SIG-M5 treated with dmso at 0.1 percent for 504 hours (cell line): ENCODE results near the gene PDK4.
"Not testable (repeated sequence)": the region's sequence is repeated elsewhere in the genome, so short reads cannot be mapped to it uniquely, and the experiment has no call there.

Source experiments
- DNase-seq: peaks from one replicate; lab custom pipeline; 2025; ENCODE audit not compliant: unreplicated experiment; lab: John Stamatoyannopoulos, UW

PDK4 gene

DNA sequence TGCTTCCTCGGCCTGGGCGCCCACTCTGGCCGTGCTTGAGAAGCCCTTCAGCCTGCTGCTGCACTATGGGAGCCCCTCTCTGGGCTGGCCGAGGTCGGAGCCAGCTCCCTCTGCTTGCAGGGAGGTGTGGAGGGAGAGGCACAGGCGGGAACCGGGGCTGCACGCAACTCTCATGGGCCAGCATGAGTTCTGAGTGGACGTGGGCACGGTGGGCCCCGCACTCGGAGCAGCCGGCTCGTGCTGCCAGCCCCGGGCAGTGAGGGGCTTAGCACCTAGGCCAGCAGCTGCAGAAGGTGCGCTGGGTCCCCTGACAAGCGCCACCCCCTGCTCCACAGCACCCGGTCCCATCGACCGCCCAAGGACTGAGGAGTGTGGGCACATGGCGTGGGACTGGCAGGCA, 9.0 kb upstream of the PDK4 start:
- DNase-seq = no peak

DNA sequence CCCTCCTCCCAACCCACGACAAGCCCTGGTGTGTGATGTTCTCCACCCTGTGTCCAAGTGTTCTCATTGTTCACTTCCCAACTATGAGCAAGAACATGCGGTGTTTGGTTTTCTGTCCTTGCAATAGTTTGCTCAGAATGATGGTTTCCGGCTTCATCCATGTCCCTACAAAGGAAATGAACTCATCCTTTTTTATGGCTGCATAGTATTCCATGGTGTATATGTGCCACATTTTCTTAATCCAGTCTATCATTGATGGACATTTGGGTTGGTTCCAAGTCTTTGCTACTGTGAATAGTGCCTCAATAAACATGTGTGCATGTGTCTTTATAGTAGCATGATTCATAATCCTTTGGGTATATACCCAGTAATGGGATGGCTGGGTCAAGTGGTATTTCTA, 8.5 kb upstream of the PDK4 start:
- DNase-seq = not testable (repeated sequence)

DNA sequence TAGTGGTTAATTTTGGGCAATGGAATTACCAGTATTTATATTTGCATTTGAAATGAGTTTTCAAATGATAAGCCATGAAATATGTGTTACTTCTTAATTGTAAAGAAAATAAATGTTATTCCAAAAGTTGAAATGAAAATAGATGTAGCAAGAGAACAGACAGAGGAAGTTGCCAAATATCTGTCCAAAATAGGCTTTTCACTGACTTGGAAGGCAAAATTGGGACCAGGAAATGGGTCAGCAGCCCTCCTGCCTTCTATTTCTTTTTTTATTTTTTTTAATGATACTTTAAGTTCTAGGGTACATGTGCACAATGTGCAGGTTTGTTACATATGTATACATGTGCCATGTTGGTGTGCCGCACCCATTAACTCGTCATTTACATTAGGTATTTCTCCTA, 8.1 kb upstream of the PDK4 start:
- DNase-seq = not testable (repeated sequence)

DNA sequence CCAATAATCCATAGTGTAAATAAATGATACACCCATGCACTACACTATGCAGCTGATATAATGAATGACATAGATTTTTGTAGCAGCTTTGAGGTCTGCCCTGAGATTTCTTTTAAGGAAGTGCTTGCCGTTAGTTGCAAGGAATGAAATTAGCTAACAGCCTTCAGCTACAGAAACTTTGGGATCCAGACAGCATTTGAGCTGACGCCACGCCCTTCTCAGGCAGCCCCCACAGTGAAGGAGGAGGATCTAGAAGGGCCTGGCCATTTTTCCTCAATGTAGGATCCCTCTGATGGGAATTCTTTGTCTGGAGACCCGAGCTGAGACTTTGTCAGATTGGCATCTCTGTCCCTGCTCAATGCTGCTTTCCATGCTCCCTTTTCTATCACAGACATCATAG, 6.1 kb upstream of the PDK4 start:
- DNase-seq = no peak

DNA sequence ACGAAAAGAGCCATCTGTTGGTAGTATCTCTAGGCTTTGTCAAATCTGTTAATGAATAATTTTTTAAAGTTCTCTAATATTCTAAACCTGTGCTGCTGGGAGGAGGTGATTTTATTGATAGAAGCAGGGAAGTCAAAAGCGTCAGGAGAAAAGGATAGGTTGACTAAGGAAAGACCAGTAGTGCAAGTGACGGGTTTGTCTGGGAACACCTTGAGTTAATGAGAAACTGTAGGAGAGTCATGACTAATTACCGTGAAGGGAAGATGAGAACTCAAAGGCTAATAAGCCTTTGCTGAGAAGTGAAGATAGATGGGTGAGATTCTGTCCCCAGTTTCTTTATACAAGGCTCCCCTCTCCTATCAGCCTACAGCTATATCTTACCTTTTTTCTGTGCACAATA, 5.0 kb upstream of the PDK4 start:
- no peak for DNase-seq

DNA sequence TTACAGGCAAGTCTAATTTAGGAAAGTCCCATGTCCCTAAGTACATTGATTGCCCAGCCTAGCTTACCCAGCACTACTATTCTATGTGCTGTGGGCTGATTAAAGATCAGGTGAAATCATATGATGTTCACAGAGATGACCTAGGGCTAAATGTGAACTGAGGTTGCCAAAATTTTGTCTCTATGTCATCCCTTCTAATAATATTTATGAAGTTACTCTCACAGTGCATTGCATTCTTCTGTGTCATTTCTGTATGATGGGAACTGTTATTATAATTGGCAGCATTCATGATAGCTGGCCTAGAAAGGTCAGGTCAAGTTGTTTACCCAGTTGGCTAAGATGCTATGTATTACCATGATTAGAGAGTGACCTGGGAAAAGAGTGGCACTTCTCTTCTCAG, 2.8 kb upstream of the PDK4 start:
- DNase-seq = no peak

DNA sequence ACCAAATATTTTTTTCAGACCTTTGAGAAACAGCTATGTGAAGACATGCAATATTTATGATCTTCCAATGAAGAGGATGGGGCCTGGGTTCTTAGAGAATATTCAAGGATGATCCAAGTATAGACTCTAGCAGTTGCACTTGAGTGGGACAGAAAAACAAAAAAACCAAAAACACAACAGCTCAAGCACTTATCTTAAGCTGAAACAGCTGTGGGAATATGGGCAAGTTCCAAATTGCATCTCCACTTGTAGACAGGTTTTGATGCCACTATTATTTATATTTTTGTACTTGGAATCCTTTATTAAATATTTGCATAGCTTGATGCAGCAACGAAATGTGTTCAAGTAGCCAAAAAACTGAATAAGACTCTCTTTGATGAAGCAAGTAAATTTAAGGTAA, 2.2 kb upstream of the PDK4 start:
- DNase-seq = no peak

DNA sequence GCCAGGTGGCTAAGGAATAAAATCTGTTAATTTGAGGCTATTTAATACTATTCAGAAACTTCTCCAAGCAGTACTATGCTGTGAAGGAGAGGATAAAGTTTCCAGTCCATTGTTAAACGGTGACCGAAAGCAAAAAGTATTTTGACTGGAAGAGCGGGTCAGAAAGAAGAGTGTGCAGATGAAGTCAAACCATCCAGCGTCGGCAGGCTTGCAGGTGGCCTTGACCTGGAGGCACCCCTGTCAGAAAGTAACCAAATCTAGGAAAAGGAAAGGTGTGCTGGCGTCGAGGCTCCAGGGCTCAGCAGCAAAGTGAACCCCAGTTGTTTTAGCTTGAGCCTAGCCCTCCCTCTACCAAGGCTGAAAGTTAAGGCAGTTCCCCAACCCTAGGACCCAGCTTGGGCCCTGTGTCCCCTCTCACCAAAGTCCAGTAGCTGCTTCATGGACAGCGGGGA, 544 bp downstream of the PDK4 start:
- no peak for DNase-seq

DNA sequence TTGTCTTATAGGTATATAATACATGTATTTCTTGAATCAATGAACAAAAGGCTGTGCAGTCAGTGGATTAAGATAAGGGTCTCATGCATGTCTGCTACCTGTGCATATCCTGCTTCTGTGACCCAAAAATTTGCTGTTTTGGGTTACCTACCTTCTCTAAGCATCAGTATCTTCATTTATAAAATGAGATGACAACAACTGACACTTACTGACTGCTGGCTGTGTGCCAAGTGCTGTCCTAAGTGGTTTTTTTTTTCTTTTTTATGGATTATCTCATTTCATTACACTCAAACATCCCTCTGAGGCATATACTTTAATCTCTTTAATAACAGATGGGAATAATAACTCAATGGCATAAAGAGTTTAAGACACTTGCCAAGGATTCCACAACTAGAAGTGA, 2.1 kb downstream of the PDK4 start:
- no peak for DNase-seq

DNA sequence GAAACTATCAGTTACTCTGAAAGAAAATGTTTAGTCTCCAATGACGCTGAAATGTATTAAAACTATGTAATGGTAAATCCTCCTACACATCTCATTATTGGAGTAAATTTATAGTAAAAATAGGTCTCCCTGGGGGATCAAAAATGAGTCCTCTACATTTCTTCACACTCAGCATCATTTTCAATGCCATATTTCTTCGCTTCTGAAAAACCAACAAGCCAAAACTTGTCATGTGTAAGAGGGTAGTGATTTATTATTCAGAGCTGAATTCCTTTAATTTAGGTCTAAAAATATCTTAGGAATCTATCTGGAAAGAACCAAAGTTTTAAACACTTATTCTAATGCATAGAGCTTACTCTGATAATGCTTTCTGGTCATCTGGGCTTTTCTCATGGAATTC, 3.0 kb downstream of the PDK4 start:
- no peak for DNase-seq

DNA sequence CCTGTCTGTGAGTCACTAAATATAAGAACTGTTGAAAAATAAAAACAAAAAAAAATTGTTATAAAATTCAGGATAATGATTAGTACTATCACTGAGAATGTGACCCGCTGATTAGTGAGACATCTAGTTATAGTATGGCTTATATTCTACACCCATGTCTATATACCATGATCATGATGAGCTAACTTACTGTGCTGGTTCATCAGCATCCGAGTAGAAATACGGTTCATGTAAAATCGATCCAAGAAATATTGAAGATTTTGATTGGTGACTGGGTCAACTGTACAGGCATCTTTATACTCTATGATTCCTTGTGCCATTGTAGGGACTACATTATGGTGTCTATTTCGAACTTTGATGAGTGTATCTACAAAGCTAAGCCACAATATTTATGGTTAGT, 3.7 kb downstream of the PDK4 start:
- DNase-seq = no peak

DNA sequence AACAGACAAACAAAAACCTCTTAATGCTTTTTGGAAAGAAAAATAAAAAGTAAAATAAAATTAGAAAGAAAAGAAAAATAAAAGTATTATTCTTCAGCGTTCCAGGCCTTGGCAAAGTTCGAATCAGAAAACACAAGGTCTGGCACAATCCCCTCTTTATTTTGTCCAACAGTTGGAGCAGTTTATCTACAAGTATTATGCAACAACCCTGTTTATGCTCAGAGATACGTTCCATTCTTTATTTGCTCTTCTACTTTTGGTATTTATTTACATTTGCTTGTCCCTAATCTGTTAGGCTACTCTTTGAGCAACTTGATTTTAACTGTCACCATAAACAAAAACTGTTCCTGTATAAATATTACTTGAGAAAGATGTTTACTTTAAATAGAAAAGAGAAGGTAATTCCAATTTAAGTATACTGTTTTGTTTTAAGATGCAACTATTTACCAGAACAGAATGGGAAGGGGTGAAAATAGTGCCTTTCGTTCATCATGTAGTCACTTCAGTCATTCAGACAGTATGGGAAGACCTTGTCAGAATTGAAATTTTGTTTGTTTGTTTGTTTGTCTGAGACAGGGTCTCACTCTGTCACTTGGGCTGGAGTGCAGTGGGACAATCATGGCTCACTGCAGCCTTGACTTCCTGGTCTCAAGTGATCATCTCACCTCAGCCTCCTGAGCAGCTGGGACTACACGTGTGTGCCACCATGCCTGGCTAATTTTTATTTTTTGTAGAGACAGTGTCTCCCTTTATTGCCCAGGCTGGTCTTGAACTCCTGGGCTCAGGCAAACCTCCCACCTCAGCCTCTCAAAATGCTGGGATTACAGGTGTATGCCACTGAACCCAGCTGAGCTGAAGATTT, 5.7 kb downstream of the PDK4 start:
- DNase-seq = no peak

DNA sequence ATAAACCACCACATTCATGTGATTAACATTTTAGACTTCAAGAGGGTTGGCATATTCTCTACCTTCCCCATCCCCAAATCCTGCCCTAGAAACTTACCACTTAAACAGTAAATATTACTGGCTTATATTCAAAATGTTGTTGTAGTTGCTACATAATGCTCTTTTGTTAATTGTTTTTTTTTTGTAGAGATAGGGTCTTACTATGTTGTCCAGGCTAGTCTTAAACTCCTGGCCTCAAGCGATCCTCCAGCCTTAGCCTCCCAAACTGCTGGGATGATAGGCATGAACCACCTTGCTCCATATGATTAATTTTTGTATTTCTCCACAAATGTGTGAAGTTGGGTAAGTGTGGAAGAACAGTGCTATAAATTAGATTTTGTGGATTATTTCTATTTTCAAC, 6.5 kb downstream of the PDK4 start:
- no peak for DNase-seq

DNA sequence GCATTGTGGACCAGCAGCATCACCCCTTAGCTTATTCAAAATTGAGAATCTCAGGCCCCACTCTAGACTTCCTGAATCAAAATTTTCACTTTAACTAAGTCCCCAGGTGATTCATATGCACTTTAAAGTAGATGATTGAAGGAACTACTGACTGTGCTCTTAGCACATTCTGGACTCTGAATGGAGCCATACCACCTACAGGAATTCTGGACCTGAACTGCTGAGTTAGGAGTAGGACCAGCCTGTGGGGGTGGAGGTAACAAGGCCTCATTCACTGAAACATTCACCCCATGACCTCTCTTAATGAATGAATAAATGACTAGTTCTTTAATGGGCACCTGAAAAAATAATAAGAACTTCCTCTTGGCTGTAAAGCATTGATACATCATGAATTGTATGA, 7.3 kb downstream of the PDK4 start:
- DNase-seq = no peak

DNA sequence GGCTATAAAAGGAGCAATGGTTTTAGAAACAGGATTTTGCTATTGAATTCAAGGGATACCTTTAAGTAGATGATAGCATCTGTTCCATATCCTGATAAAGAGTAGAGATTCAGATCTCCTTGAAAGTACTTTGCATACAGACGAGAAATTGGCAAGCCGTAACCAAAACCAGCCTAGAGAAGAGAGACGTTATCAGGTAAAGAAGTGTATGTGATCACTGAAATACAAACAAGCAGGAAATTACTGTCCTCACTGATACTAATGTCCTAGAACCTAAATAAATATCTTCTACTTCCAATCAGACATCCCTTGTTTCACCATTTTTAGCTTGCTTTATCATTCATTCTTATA, 9.4 kb downstream of the PDK4 start:
- no peak for DNase-seq

DNA sequence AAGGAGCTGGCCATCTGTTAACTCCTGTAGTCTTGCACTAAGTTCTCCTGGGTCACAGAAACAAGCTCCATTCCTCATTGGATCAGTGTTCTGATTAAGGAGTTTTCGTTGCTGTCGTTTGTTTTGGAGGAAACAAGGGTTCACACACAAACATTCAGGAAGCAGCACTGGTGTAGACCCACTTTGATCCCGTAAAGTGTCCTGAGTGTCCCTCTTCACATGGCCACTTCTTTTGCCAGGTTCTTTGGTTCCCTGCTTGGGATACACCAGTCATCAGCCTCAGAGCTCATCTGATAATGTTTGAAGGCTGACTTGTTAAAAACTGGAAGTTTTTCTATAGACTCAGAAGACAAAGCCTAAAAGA, 10.9 kb downstream of the PDK4 start:
- DNase-seq = no peak

DNA sequence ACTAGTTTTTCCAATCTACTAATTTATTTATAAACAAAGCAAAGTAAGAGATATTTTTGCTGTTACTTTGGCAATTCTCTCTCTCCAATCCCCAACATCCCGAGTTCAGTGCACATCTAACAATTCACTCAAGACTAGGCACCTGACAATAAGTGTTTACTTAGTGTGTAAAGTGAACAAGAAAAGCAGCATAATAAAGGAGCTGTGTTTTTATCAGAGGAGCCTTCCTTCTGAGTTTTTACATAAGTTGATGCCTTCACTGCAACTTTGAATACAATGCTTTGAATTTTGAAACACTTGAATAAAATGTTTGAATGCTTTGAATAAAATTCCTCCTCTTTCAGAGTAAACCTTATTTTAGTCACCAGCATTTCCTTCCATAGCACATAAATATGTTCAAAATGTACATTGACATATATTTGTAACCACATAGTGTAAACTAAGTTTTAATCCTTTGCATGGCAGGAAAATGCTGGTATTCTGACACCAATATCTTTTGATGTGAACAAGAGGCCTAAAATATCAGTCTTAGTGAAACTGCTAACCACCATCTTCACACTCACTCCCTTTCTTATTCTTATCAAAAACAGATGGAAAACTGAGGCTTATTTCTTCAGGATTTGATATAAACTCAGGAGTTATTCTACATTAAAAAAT, 11.4 kb downstream of the PDK4 start:
- no peak for DNase-seq

DNA sequence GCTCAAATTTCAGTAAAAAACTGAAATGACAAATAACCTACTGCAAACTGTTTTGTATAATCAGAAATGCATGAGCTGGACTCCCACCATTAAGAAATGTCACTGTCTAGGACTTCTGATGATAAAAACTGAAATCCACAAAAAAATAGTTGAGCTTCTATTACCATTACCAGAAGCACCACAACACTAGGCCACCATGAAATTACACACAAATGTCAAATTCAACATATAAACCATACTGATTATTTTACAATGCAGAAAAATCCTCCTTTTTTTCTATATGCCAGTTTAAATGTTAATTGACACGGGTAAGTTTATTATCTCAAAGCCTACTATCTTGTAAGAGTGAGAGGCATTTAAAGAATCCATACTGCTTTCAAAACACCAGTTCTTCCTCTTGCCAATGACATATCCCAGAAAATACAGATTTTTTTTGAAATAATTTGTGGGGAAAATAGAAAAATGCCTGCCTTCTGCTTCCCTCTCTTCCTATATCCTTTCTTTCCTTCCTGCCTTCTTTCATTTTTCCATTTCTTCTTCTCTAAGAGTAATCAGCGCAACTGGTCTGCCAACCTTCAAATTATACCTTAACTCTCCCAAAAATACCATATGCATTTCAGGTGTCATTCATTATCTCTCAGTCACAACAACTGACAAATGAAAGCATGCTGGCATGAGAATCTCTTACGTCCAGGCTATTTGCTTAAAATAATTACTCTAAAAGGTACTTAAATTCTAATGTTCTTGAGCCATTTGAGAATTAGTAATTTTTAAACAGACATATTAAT, 12.3 kb downstream of the PDK4 start:
- no peak for DNase-seq

DNA sequence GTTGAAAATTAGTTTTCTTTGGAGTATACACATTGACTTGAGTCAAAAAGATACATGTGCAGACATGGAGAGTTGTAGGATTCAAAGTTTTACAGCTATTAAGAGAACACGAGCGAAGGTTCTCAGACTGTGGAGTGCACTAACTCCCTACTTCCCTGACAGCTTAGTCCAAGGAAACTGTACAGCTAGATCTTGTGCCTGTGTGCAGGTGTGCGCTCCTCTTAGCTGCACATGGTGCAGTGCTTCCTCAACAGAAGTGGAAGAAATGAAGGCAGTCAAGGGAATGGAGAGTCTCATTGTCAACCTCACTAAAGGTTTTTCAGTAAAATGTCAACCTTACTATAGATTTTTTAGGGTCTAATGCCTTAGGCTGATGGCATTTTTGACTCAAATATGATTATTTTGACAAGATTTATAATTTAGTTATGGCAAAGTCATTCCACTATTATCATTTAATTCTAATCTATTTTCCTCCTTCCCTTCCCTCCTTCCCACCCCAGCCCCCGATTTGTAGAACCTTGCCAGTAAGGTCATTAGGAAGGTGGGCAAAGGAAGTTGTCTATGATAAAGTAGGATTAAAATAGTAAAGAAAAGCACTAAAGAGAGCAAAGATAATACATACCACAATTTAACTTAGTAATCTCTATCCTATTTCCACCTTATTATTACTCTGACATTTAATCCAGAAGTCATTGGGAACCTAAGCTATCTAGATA, 13.6 kb downstream of the PDK4 start:
- no peak for DNase-seq

DNA sequence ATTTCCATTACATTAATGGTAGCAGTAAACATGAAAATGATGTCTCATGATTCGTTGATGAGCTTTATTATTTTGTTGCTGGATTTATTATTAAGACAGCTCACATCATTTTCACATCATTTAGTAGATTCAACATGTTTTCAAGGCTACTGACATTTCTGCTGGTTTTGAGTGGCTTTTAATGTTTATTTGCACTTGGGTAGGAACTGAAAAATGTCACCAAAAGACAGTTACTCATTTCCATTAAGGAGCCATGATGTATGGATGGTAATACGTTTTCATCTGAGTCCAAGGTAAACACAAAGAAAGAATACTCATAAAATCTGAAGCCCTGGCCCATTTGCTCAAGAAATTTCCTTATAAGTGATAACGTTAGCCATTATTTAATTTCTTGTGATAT, 14.8 kb downstream of the PDK4 start:
- DNase-seq = no peak

DNA sequence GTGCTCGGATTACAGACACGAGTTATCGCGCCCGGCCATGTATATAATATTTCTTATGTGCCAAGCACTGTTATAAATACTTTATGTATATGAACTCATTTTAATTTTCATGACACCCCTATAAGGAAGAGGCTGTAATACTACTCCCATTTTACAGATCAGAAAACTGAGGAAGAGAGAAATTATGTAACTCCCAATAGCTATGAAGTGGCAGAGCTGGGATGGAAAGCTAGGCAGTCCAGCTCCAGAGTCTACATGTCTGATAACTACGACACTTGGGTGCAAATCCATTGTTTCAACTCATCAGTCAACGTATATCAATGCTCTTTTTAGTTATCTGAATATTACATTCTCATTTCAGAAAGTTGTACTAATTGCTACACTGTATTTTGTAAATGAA, 17.0 kb downstream of the PDK4 start:
- DNase-seq = no peak
